ENCODE data around the gene TMCO2. TPM values are rescaled to one million over a fixed set of nuclear protein-coding genes. Genes with fewer than 3 reads are reported as not detected.

Gene TMCO2
- total RNA-seq, 1 donor from 2014 or later, result not detected

GRCh38 chr1:40266786-40267535 is 19.2 kb downstream of the TMCO2 start:
- H3K4me3 ChIP-seq (ENCODE audit: low read depth, low read length), result no peak overlapping the region
- TF ChIP-seq, protein P1, sequence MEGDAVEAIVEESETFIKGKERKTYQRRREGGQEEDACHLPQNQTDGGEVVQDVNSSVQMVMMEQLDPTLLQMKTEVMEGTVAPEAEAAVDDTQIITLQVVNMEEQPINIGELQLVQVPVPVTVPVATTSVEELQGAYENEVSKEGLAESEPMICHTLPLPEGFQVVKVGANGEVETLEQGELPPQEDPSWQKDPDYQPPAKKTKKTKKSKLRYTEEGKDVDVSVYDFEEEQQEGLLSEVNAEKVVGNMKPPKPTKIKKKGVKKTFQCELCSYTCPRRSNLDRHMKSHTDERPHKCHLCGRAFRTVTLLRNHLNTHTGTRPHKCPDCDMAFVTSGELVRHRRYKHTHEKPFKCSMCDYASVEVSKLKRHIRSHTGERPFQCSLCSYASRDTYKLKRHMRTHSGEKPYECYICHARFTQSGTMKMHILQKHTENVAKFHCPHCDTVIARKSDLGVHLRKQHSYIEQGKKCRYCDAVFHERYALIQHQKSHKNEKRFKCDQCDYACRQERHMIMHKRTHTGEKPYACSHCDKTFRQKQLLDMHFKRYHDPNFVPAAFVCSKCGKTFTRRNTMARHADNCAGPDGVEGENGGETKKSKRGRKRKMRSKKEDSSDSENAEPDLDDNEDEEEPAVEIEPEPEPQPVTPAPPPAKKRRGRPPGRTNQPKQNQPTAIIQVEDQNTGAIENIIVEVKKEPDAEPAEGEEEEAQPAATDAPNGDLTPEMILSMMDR (conservative IDR thresholded peaks at IDR 0.05; ENCODE audit: low read depth, low read length), result no peak
- DNase-seq (ENCODE audit: low read depth), result no peak

DNA sequence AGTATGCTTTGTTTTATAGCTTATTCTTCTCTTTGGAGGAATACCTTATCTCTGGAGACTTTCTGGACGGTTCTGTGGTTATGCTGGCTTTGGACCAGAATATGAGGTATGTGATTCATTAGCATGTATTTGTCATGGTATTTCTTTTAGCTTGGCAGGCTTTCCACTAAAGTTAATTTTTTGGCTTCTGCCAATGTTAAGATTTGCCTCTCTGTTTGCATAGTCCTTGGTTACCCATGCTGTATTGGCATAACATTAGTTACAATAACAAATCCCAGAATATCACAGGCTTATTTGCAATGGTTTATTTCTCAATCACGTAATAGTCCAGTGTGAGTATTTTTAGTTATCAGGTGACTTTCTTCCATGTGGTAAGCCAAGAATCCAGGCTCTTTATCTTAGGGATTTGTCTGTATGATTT is 20.0 kb downstream of the TMCO2 start:
- no peak overlapping the region for H3K4me3 ChIP-seq (ENCODE audit: low read depth, low read length)
- peak; percentile 88 for DNase-seq (ENCODE audit: low read depth)
- TF ChIP-seq, protein P1 (conservative IDR thresholded peaks at IDR 0.05; ENCODE audit: low read depth, low read length), result no peak

DNA sequence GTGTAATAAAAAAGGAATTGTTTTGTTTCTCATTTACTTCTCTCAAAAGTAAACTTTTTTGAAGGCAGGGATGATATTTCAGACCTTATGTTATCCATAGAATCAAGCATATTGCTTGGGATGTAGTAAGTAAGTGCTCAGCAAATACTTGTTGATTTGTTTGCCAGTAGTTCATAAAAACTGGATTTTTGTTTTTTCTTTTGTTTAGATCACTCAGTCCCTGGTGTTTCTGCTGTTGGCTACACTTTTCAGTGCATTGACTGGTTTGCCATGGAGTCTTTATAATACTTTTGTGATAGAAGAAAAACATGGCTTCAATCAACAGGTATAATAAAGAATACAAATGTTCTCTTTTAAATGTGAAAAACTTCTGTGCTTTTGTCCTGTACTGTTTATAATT is 20.5 kb downstream of the TMCO2 start:
- TF ChIP-seq, protein P1 (conservative IDR thresholded peaks at IDR 0.05; ENCODE audit: low read depth, low read length), result no peak
- no peak for DNase-seq (ENCODE audit: low read depth)
- H3K4me3 ChIP-seq (ENCODE audit: low read depth, low read length), result no peak overlapping the region

DNA sequence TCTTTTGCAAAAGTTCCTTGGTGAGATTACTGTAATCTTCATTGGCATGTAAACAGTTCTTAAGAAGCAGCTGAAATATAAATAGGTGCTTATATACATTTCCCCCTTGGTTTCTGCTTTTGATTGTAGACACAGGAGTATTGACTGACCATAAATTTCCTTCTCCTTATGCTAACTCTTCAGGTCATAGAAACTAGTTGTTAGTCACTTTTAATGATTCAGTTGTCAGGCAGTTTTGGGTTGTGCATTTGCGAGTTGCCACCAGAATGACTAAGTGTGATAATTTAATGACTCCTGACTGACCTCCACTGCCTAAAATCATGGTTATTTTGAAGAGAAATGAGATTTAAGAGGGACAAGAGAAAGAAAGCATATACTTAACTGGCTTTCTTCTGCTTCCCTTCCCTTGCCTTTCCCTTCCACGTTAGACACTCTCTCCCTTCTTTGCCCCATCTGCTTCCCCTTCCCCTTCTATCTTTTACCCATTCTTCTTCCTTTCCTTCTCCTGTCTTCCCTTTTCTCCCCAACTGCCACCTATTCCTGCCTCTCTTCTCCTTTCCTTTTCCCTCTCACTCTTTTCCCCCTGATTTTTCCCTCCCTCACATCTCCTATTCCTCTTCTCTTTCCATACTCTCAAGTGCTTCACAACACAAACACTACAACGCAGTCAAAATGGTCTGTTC is 22.6 kb downstream of the TMCO2 start:
- TF ChIP-seq, protein P1 (conservative IDR thresholded peaks at IDR 0.05; ENCODE audit: low read depth, low read length), result no peak
- no peak overlapping the region for H3K4me3 ChIP-seq (ENCODE audit: low read depth, low read length)
- peak; percentile 44 for DNase-seq (ENCODE audit: low read depth)

- DNase-seq (ENCODE audit: low read depth), result no peak
- TF ChIP-seq, protein P1 (conservative IDR thresholded peaks at IDR 0.05; ENCODE audit: low read depth, low read length), result no peak
- H3K4me3 ChIP-seq (ENCODE audit: low read depth, low read length), result no peak overlapping the region
Observed at GRCh38 chr1:40272653-40273213, 25.0 kb downstream of the TMCO2 start.

GRCh38 chr1:40273547-40274166 is 25.9 kb downstream of the TMCO2 start:
- TF ChIP-seq, protein P1 (conservative IDR thresholded peaks at IDR 0.05; ENCODE audit: low read depth, low read length), result no peak
- no peak overlapping the region for H3K4me3 ChIP-seq (ENCODE audit: low read depth, low read length)
- no peak for DNase-seq (ENCODE audit: low read depth)

Data from epithelial cell of proximal tubule (primary cell).